IMR-90 (cell line): Measurements from ENCODE around the gene SSBP2.

Experiments
- MAZ ChIP-seq: IDR thresholded peaks from 2 replicates; pipeline ENCODE4 v1.6.1; 2012; ENCODE audit warnings: low read depth, mild to moderate bottlenecking, low read length, improper control_type of control experiment, moderate library complexity, borderline replicate concordance
- POLR2A ChIP-seq: IDR thresholded peaks from 2 replicates; pipeline ENCODE4 v1.6.1; 2012; ENCODE audit warnings: mild to moderate bottlenecking, low read depth, low read length
- RFX5 ChIP-seq: IDR thresholded peaks from 2 replicates; pipeline ENCODE4 v1.8.0; 2012; ENCODE audit warnings: low read depth, mild to moderate bottlenecking, low read length, moderate library complexity

DNA sequence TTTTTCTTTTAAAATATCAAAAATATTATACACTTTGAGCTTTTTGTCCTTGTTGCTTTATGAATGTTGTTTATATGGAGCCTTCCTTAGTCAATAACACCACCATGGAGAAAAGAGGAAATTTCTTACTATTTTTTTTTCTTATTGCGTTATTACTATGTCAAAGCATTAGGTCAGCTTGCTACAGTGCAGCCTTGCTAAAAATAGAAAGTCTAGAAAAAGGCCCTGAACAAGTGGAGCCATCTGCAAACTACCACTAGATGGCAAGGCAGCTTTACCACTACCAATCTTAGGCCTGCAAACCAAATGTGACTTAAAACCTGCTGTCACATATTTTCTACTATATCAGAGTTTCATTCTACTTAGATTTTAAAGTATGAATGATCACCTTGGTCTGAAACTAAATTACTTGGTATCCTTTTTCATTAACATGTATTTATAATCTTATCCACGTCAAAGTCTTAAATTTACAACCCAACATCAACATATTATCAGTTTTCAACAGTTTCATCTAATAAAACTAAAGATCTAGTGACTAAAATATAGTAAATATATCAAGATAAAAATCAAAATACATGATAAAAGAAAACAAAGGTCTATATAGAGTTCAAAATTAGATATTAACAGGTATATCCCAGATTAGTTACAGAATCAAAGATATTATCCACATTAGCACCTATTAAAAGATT lies 243.9 kb downstream of the SSBP2 start:
- TF ChIP-seq POLR2A (no peak), MAZ (no peak), RFX5 (no peak)
